HuH-7.5 (cell line): ENCODE measurements around the gene MED12L.
A peak's percentile ranks its signal among the peaks of the same experiment; 100 is the strongest.
"Not testable (repeated sequence)": the region's sequence is repeated elsewhere in the genome, so short reads cannot be mapped to it uniquely, and the experiment has no call there.

Source experiments
- DNase-seq: peaks from one replicate; pipeline ENCODE4 v3.0.0; 2011; ENCODE audit warnings: low spot score

Gene MED12L

GRCh38 chr3:151133917-151134450 lies 48.5 kb downstream of the MED12L start:
- no peak for DNase-seq

- DNase-seq: no peak
These were observed 50.3 kb downstream of the MED12L start for GRCh38 chr3:151135541-151136337.

- no peak for DNase-seq
These were observed 57.5 kb downstream of the MED12L start for GRCh38 chr3:151142929-151143328.

- DNase-seq: no peak
These were observed 58.6 kb downstream of the MED12L start for GRCh38 chr3:151144016-151144415.

- no peak for DNase-seq
These were observed 59.3 kb downstream of the MED12L start for GRCh38 chr3:151144760-151145159.

- DNase-seq: no peak
These were observed 60.2 kb downstream of the MED12L start for GRCh38 chr3:151145713-151146070.

GRCh38 chr3:151146071-151146730 lies 60.7 kb downstream of the MED12L start:
- DNase-seq: peak; percentile 37

- no peak for DNase-seq
These were observed 61.2 kb downstream of the MED12L start for GRCh38 chr3:151146731-151147091.

- no peak for DNase-seq
These were observed 61.8 kb downstream of the MED12L start for GRCh38 chr3:151147299-151147698.

GRCh38 chr3:151152455-151153079 lies 67.1 kb downstream of the MED12L start:
- no peak for DNase-seq

- no peak for DNase-seq
These were observed 69.1 kb downstream of the MED12L start for GRCh38 chr3:151154566-151154965.

- no peak for DNase-seq
These were observed 70.1 kb downstream of the MED12L start for GRCh38 chr3:151155409-151156128.

GRCh38 chr3:151156618-151157216 lies 71.3 kb downstream of the MED12L start:
- peak; percentile 20 for DNase-seq

GRCh38 chr3:151159806-151160205 lies 74.3 kb downstream of the MED12L start:
- DNase-seq: no peak

GRCh38 chr3:151165226-151165625 lies 79.8 kb downstream of the MED12L start:
- DNase-seq: no peak

GRCh38 chr3:151166161-151166560 lies 80.7 kb downstream of the MED12L start:
- no peak for DNase-seq

- peak; percentile 36 for DNase-seq
These were observed 83.0 kb downstream of the MED12L start for GRCh38 chr3:151168269-151169094.

- DNase-seq: no peak
These were observed 83.9 kb downstream of the MED12L start for GRCh38 chr3:151169262-151169947.

- DNase-seq: not testable (repeated sequence)
These were observed 84.7 kb downstream of the MED12L start for GRCh38 chr3:151169948-151170679.
